CD4-positive, alpha-beta T cell treated with Interleukin-10 for 1 hour (primary cell): ENCODE measurements around the gene AFF2.

Experiments used
- DNase-seq: peaks from one replicate; pipeline ENCODE4 v3.0.0-alpha.2; 2020

AFF2 gene

GRCh38 chrX:148537556-148538182 lies 37.3 kb downstream of the AFF2 start:
- DNase-seq: no peak

- DNase-seq: no peak
Observed at GRCh38 chrX:148538582-148538981, 38.2 kb downstream of the AFF2 start.

- DNase-seq: no peak
Observed at GRCh38 chrX:148540114-148540513, 39.7 kb downstream of the AFF2 start.

- DNase-seq: no peak
Observed at GRCh38 chrX:148540671-148541583, 40.5 kb downstream of the AFF2 start.

- DNase-seq: no peak
Observed at GRCh38 chrX:148541584-148541940, 41.1 kb downstream of the AFF2 start.

GRCh38 chrX:148542481-148543255 lies 42.3 kb downstream of the AFF2 start:
- DNase-seq: no peak

GRCh38 chrX:148552775-148553174 lies 52.4 kb downstream of the AFF2 start:
- no peak for DNase-seq

- no peak for DNase-seq
Observed at GRCh38 chrX:148555101-148555500, 54.7 kb downstream of the AFF2 start.

GRCh38 chrX:148555571-148556243 lies 55.3 kb downstream of the AFF2 start:
- DNase-seq: no peak

- DNase-seq: no peak
Observed at GRCh38 chrX:148556498-148556897, 56.1 kb downstream of the AFF2 start.

- no peak for DNase-seq
Observed at GRCh38 chrX:148562846-148563245, 62.4 kb downstream of the AFF2 start.

GRCh38 chrX:148567229-148567628 lies 66.8 kb downstream of the AFF2 start:
- no peak for DNase-seq

GRCh38 chrX:148567779-148568178 lies 67.4 kb downstream of the AFF2 start:
- no peak for DNase-seq

GRCh38 chrX:148568763-148569162 lies 68.3 kb downstream of the AFF2 start:
- no peak for DNase-seq

- no peak for DNase-seq
Observed at GRCh38 chrX:148572337-148572736, 71.9 kb downstream of the AFF2 start.

- DNase-seq: no peak
Observed at GRCh38 chrX:148573119-148573518, 72.7 kb downstream of the AFF2 start.

GRCh38 chrX:148574237-148574973 lies 74.0 kb downstream of the AFF2 start:
- no peak for DNase-seq

- no peak for DNase-seq
Observed at GRCh38 chrX:148576396-148576795, 76.0 kb downstream of the AFF2 start.

- no peak for DNase-seq
Observed at GRCh38 chrX:148577741-148578140, 77.3 kb downstream of the AFF2 start.

GRCh38 chrX:148580016-148580415 lies 79.6 kb downstream of the AFF2 start:
- DNase-seq: no peak

- no peak for DNase-seq
Observed at GRCh38 chrX:148582353-148582752, 81.9 kb downstream of the AFF2 start.

- no peak for DNase-seq
Observed at GRCh38 chrX:148588649-148589310, 88.4 kb downstream of the AFF2 start.
